GM23338 (cell line): Measurements from ENCODE around the gene BCR.

Source experiments
- CTCF ChIP-seq, 2 experiments: fragments of 200-600 bp in 1 of 2; sonication (generic) in 1 of 2; conservative IDR thresholded peaks; 2 replicates each; pipeline versions ENCODE4 v1.5.1 to v1.6.1; 2016 to 2017; ENCODE audit warnings: antibody characterized with exemption in 2 of 2, low read depth in 2 of 2, mild to moderate bottlenecking in 2 of 2, moderate library complexity in 1 of 2
- POLR2AphosphoS5 ChIP-seq: IDR thresholded peaks from 2 replicates; pipeline ENCODE4 v1.6.1; 2016; ENCODE audit warnings: antibody characterized with exemption, low read depth

- TF ChIP-seq CTCF (conservative IDR thresholded peaks at IDR 0.05; ENCODE audit: low read depth in 2 of 2) (no peak), POLR2AphosphoS5 (no peak)
Observed at GRCh38 chr22:23364389-23364788, 184.1 kb downstream of the BCR start.
